HCT116 (cell line): Measurements from ENCODE around the gene KRT1. TPM values are rescaled to one million over a fixed set of nuclear protein-coding genes. Genes with fewer than 3 reads are reported as not detected.

ENCODE experiments used
- ATAC-seq: fragments of 200-7000 bp; cut with Tn5 transposase; 2 replicates; pipeline ENCODE4 v1.9.1; 2020; ENCODE audit warnings: mild to moderate bottlenecking, moderate library complexity
- BruUV-seq: library from RNA; stranded (reverse); fragments of 400-500 nt; replicated peaks from 2 replicates; lab custom pipeline; 2021; lab: Mats Ljungman, UMichigan
- CTCF ChIA-PET: fragments of 300-600 bp; sonication (Branson Sonifier 250); formaldehyde crosslinking; loops from one replicate; lab custom pipeline; 2021; ENCODE audit warnings: antibody characterized with exemption; lab: Charles Lee
- POLR2A ChIA-PET: fragments of 300-600, 350-600 bp; sonication (Branson Sonifier 250); formaldehyde crosslinking; loops from one replicate; lab custom pipeline; 2021; ENCODE audit warnings: antibody characterized with exemption; lab: Charles Lee
- RAD21 ChIA-PET, 2 experiments: fragments of 300-600 bp; sonication (Branson Sonifier 250); formaldehyde crosslinking; loops; one replicate each; lab custom pipeline; 2023; ENCODE audit warnings: low total read pairs in 2 of 2; ENCODE audit not compliant: uncharacterized antibody in 2 of 2, unreplicated experiment in 2 of 2, low non-redundant PET in 1 of 2; lab: Charles Lee
- DNase-seq: peaks from one replicate; pipeline ENCODE4 v3.0.0-alpha.2; 2010; ENCODE audit warnings: low read depth, low spot score
- H2AFZ ChIP-seq: fragments of 200-600 bp; shearing (Covaris generic), sonication (generic); 2 replicates; pipeline ENCODE4 v1.6.1; 2017; ENCODE audit warnings: low read depth, mixed run types, mixed read lengths, antibody characterized with exemption, low read length; ENCODE audit not compliant: poor library complexity, severe bottlenecking
- H3K27ac ChIP-seq: 2 replicates; pipeline ENCODE4 v1.5.1; 2012; ENCODE audit warnings: low read depth, low read length
- H3K27me3 ChIP-seq: fragments of 200-600 bp; sonication (generic); 2 replicates; pipeline ENCODE4 v1.6.1; 2016; ENCODE audit warnings: mixed run types, low read length, mixed read lengths; ENCODE audit not compliant: insufficient read depth
- H3K36me3 ChIP-seq, 2 experiments: fragments of 200-500 bp in 1 of 2; fragments of 200-600 bp in 1 of 2; sonication (Bioruptor generic) in 1 of 2; sonication (generic) in 1 of 2; 2 replicates each; pipeline versions ENCODE4 v1.5.1 to v1.6.1; 2014 to 2016; ENCODE audit warnings: low read length in 2 of 2, inconsistent platforms in 1 of 2, mixed read lengths in 1 of 2, mixed run types in 1 of 2; ENCODE audit not compliant: insufficient read depth in 2 of 2, control insufficient read depth in 1 of 2
- H3K4me1 ChIP-seq, 2 experiments: fragments of 200-600 bp in 1 of 2; sonication (generic) in 1 of 2; 2 replicates each; pipeline versions ENCODE4 v1.5.1 to v1.6.1; 2012 to 2017; ENCODE audit warnings: low read length in 2 of 2, inconsistent platforms in 1 of 2, mild to moderate bottlenecking in 1 of 2, mixed read lengths in 1 of 2, mixed run types in 1 of 2, moderate library complexity in 1 of 2; ENCODE audit not compliant: insufficient read depth in 2 of 2, control insufficient read depth in 1 of 2
- H3K4me2 ChIP-seq: fragments of 200-600 bp; sonication (generic); 2 replicates; pipeline ENCODE4 v1.6.1; 2017; ENCODE audit warnings: mixed run types, low read length, mixed read lengths
- H3K4me3 ChIP-seq, 2 experiments: fragments of 200-600 bp in 1 of 2; sonication (generic) in 1 of 2; replicated peaks in 1 of 2; 2 replicates each; pipeline ENCODE4 v1.5.1; 2011 to 2016; ENCODE audit warnings: low read length in 2 of 2, control low read depth in 1 of 2, low read depth in 1 of 2, mild to moderate bottlenecking in 1 of 2, mixed read lengths in 1 of 2, mixed run types in 1 of 2
- H3K79me2 ChIP-seq: fragments of 200-600 bp; sonication (generic); 2 replicates; pipeline ENCODE4 v1.6.1; 2017; ENCODE audit warnings: mild to moderate bottlenecking, mixed run types, low read length, moderate library complexity, mixed read lengths; ENCODE audit not compliant: insufficient read depth
- H3K9ac ChIP-seq: fragments of 200-600 bp; sonication (generic); 2 replicates; pipeline ENCODE4 v1.6.1; 2016; ENCODE audit warnings: low read length, mixed read lengths
- H3K9me2 ChIP-seq: fragments of 200-600 bp; sonication (generic), shearing (Covaris generic); 2 replicates; pipeline ENCODE4 v1.6.1; 2017; ENCODE audit warnings: mixed run types, mild to moderate bottlenecking, moderate library complexity; ENCODE audit not compliant: insufficient read depth
- H3K9me3 ChIP-seq, 2 experiments: fragments of 200-500 bp in 1 of 2; fragments of 200-600 bp in 1 of 2; sonication (Bioruptor generic) in 1 of 2; sonication (generic) in 1 of 2; 2 replicates each; pipeline ENCODE4 v1.6.1; 2014 to 2017; ENCODE audit warnings: low read length in 2 of 2, mixed read lengths in 2 of 2, inconsistent platforms in 1 of 2, low read depth in 1 of 2, mild to moderate bottlenecking in 1 of 2, mixed run types in 1 of 2, moderate library complexity in 1 of 2; ENCODE audit not compliant: control insufficient read depth in 1 of 2, insufficient read depth in 1 of 2
- H4K20me1 ChIP-seq: fragments of 200-600 bp; sonication (generic), shearing (Covaris generic); 2 replicates; pipeline ENCODE4 v1.6.1; 2017; ENCODE audit warnings: mixed run types, mild to moderate bottlenecking, moderate library complexity; ENCODE audit not compliant: insufficient read depth
- CBX3 ChIP-seq: IDR thresholded peaks from 2 replicates; pipeline ENCODE4 v1.6.1; 2012; ENCODE audit warnings: low read depth
- CEBPB ChIP-seq: IDR thresholded peaks from 2 replicates; pipeline ENCODE4 v1.6.1; 2012; ENCODE audit warnings: low read depth
- ELF1 ChIP-seq: IDR thresholded peaks from 2 replicates; pipeline ENCODE4 v1.6.1; 2012; ENCODE audit warnings: low read depth, borderline replicate concordance
- FOSL1 ChIP-seq: IDR thresholded peaks from 2 replicates; pipeline ENCODE4 v1.6.1; 2012; ENCODE audit warnings: low read depth
- POLR2A ChIP-seq: IDR thresholded peaks from 2 replicates; pipeline ENCODE4 v1.7.0; 2011; ENCODE audit warnings: borderline replicate concordance; ENCODE audit not compliant: insufficient read depth, insufficient read length; ENCODE audit errors: extremely low read depth
- POLR2AphosphoS5 ChIP-seq: IDR thresholded peaks from 2 replicates; pipeline ENCODE4 v1.6.1; 2011; ENCODE audit warnings: mild to moderate bottlenecking, low read depth, low read length, moderate library complexity
- RAD21 ChIP-seq: IDR thresholded peaks from 2 replicates; pipeline ENCODE4 v1.6.1; 2012; ENCODE audit warnings: low read depth, mild to moderate bottlenecking
- SIN3A ChIP-seq: IDR thresholded peaks from 2 replicates; pipeline ENCODE4 v1.6.1; 2012; ENCODE audit warnings: low read depth
- SRF ChIP-seq: IDR thresholded peaks from 2 replicates; pipeline ENCODE4 v1.6.1; 2012; ENCODE audit warnings: low read depth
- YY1 ChIP-seq: IDR thresholded peaks from 2 replicates; pipeline ENCODE4 v1.6.1; 2011; ENCODE audit warnings: low read length, low read depth, moderate library complexity, mild to moderate bottlenecking; ENCODE audit not compliant: insufficient replicate concordance; ENCODE audit errors: extremely low read depth
- ZFX ChIP-seq: fragments of 450-650 bp; IDR thresholded peaks from 2 replicates; pipeline ENCODE4 v1.6.1; 2017
- intact Hi-C: fragments of 100-400 bp; cut with micrococcal nuclease; formaldehyde crosslinking; loops from 2 replicates; pipeline ENCODE4 v1.10.0; 2022
- total RNA-seq: library from RNA; stranded (reverse); gene quantifications from one replicate; pipeline ENCODE4 v1.2.1, GENCODE V29; 2021; ENCODE audit not compliant: unreplicated experiment
- TF ChIP-seq, protein P1 (sequence below): IDR thresholded peaks from 2 replicates; pipeline ENCODE4 v1.6.1; 2012
- TF ChIP-seq, protein P2 (sequence below): IDR thresholded peaks from 2 replicates; pipeline ENCODE4 v1.6.1; 2011; ENCODE audit warnings: mild to moderate bottlenecking, low read length, moderate library complexity; ENCODE audit not compliant: insufficient replicate concordance; ENCODE audit errors: extremely low read depth

Gene KRT1
- total RNA-seq, 1 experiment from 2014 or later, result 0.20 TPM

GRCh38 chr12:52637299-52637698 is 42.9 kb downstream of the KRT1 start:
- DNase-seq (no peak), ATAC-seq (no peak)
- Histone ChIP-seq H3K79me2 (no peaks in the 10 kb centered on the region), H3K27ac (no peak overlapping the region), H2AFZ (no peak overlapping the region), H3K9me3 (no peaks in the 10 kb centered on the region), H3K9ac (no peak overlapping the region), H3K36me3 (no peaks in the 10 kb centered on the region), H3K4me1 (no peaks in the 10 kb centered on the region), H3K9me2 (no peaks in the 10 kb centered on the region), H3K27me3 (no peaks in the 10 kb centered on the region), H4K20me1 (no peaks in the 10 kb centered on the region), H3K4me2 (no peak overlapping the region), H3K4me3 (no peak overlapping the region)
- ChIA-PET RAD21 (no interaction called here), CTCF (no interaction called here), POLR2A (no interaction called here)
- TF ChIP-seq ZFX, result no peak
- no peak for TF ChIP-seq RAD21
- TF ChIP-seq CEBPB, result no peak
- TF ChIP-seq SRF, result no peak
- no peak for TF ChIP-seq ELF1
- TF ChIP-seq, protein P1, sequence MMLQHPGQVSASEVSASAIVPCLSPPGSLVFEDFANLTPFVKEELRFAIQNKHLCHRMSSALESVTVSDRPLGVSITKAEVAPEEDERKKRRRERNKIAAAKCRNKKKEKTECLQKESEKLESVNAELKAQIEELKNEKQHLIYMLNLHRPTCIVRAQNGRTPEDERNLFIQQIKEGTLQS, result no peak
- TF ChIP-seq, protein P2, sequence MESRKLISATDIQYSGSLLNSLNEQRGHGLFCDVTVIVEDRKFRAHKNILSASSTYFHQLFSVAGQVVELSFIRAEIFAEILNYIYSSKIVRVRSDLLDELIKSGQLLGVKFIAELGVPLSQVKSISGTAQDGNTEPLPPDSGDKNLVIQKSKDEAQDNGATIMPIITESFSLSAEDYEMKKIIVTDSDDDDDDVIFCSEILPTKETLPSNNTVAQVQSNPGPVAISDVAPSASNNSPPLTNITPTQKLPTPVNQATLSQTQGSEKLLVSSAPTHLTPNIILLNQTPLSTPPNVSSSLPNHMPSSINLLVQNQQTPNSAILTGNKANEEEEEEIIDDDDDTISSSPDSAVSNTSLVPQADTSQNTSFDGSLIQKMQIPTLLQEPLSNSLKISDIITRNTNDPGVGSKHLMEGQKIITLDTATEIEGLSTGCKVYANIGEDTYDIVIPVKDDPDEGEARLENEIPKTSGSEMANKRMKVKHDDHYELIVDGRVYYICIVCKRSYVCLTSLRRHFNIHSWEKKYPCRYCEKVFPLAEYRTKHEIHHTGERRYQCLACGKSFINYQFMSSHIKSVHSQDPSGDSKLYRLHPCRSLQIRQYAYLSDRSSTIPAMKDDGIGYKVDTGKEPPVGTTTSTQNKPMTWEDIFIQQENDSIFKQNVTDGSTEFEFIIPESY, result no peak
- no peak for TF ChIP-seq CBX3
- no peak for TF ChIP-seq FOSL1
- no peak for TF ChIP-seq SIN3A
- TF ChIP-seq YY1, result no peak
- no peak for TF ChIP-seq POLR2A
- no peak for TF ChIP-seq POLR2AphosphoS5
- intact Hi-C loops, result no loop called here
- no TSS peak for BruUV-seq
